ENCODE measurements around the gene DDX6. TPM values are rescaled to one million over a fixed set of nuclear protein-coding genes. Genes with fewer than 3 reads are reported as not detected.

DDX6 gene
- total RNA-seq, 2 donors from 2014 or later, result 145 to 214 TPM

Other genes starting within 250 kb of the DDX6 start
- gene IFT46, start 225.2 kb downstream of the DDX6 start, total RNA-seq, result 10 to 100 TPM; 12.1 to 13.2 TPM
- 100 to 1,000 TPM; 152 to 212 TPM for gene ARCN1, start 218.8 kb downstream of the DDX6 start, total RNA-seq
- gene PHLDB1, start 183.5 kb downstream of the DDX6 start, total RNA-seq, result 1 to 10 TPM in 1 of 2 donors, under 1 TPM in 1; 0.98 to 2.6 TPM
- gene TREH, start 111.5 kb downstream of the DDX6 start, total RNA-seq, result not detected
- gene CXCR5, start 92.7 kb upstream of the DDX6 start, total RNA-seq, result 1 to 10 TPM; 3.1 to 6.3 TPM
- 10 to 100 TPM; 33.5 to 62.2 TPM for gene BCL9L, start 134.8 kb upstream of the DDX6 start, total RNA-seq
- 1 to 10 TPM in 1 of 2 donors, under 1 TPM in 1; 0.64 to 1.1 TPM for gene UPK2, start 165.1 kb upstream of the DDX6 start, total RNA-seq
- not detected for gene FOXR1, start 180.6 kb upstream of the DDX6 start, total RNA-seq
- 10 to 100 TPM; 53.4 to 97.8 TPM for gene CENATAC, start 207.0 kb upstream of the DDX6 start, total RNA-seq
- 100 to 1,000 TPM; 711 to 875 TPM for gene RPS25, start 227.2 kb upstream of the DDX6 start, total RNA-seq
- gene TRAPPC4, start 227.6 kb upstream of the DDX6 start, total RNA-seq, result 10 to 100 TPM; 76.3 to 82.3 TPM
- gene SLC37A4, start 239.7 kb upstream of the DDX6 start, total RNA-seq, result 10 to 100 TPM; 20.3 to 32.6 TPM